HG02943 (cell line): ENCODE data around the gene PCDH9.
"Not testable (repeated sequence)": the region's sequence is repeated elsewhere in the genome, so short reads cannot be mapped to it uniquely, and the experiment has no call there.

Experiments
- ATAC-seq: cut with Tn5 transposase; IDR thresholded peaks from one replicate; pipeline ENCODE4 v1.9.1; 2021; ENCODE audit warnings: mild to moderate bottlenecking, low read depth, moderate library complexity; ENCODE audit not compliant: unreplicated experiment

The PCDH9 gene

GRCh38 chr13:67134417-67135129, 95.6 kb downstream of the PCDH9 start:
- ATAC-seq, result no peak

- ATAC-seq, result no peak
Observed at GRCh38 chr13:67133476-67133875, 96.7 kb downstream of the PCDH9 start.

- no peak for ATAC-seq
Observed at GRCh38 chr13:67131393-67131792, 98.7 kb downstream of the PCDH9 start.

GRCh38 chr13:67130444-67130843, 99.7 kb downstream of the PCDH9 start:
- ATAC-seq, result no peak

GRCh38 chr13:67128136-67128535, 102.0 kb downstream of the PCDH9 start:
- no peak for ATAC-seq

- ATAC-seq, result no peak
Observed at GRCh38 chr13:67125681-67126080, 104.5 kb downstream of the PCDH9 start.

GRCh38 chr13:67123165-67123564, 107.0 kb downstream of the PCDH9 start:
- ATAC-seq, result no peak

- ATAC-seq, result no peak
Observed at GRCh38 chr13:67122251-67122650, 107.9 kb downstream of the PCDH9 start.

- no peak for ATAC-seq
Observed at GRCh38 chr13:67120872-67121531, 109.1 kb downstream of the PCDH9 start.

GRCh38 chr13:67119481-67119894, 110.6 kb downstream of the PCDH9 start:
- no peak for ATAC-seq

GRCh38 chr13:67118277-67118676, 111.9 kb downstream of the PCDH9 start:
- no peak for ATAC-seq

GRCh38 chr13:67117010-67117550, 113.1 kb downstream of the PCDH9 start:
- ATAC-seq, result no peak

- no peak for ATAC-seq
Observed at GRCh38 chr13:67107979-67108378, 122.2 kb downstream of the PCDH9 start.

GRCh38 chr13:67106502-67107057, 123.6 kb downstream of the PCDH9 start:
- ATAC-seq, result no peak

GRCh38 chr13:67101730-67102467, 128.2 kb downstream of the PCDH9 start:
- no peak for ATAC-seq

GRCh38 chr13:67100730-67101129, 129.4 kb downstream of the PCDH9 start:
- no peak for ATAC-seq

GRCh38 chr13:67099494-67099893, 130.6 kb downstream of the PCDH9 start:
- no peak for ATAC-seq

- no peak for ATAC-seq
Observed at GRCh38 chr13:67097892-67098452, 132.2 kb downstream of the PCDH9 start.

GRCh38 chr13:67096893-67097292, 133.2 kb downstream of the PCDH9 start:
- not testable (repeated sequence) for ATAC-seq

- no peak for ATAC-seq
Observed at GRCh38 chr13:67096418-67096817, 133.7 kb downstream of the PCDH9 start.

- no peak for ATAC-seq
Observed at GRCh38 chr13:67095621-67096020, 134.5 kb downstream of the PCDH9 start.
